GM19240 (cell line): ENCODE measurements around the gene NXPH4.

ENCODE experiments used
- DNase-seq: peaks from one replicate; pipeline ENCODE4 v3.0.0; 2011; ENCODE audit warnings: low spot score; ENCODE audit not compliant: insufficient read length

The NXPH4 gene

DNA sequence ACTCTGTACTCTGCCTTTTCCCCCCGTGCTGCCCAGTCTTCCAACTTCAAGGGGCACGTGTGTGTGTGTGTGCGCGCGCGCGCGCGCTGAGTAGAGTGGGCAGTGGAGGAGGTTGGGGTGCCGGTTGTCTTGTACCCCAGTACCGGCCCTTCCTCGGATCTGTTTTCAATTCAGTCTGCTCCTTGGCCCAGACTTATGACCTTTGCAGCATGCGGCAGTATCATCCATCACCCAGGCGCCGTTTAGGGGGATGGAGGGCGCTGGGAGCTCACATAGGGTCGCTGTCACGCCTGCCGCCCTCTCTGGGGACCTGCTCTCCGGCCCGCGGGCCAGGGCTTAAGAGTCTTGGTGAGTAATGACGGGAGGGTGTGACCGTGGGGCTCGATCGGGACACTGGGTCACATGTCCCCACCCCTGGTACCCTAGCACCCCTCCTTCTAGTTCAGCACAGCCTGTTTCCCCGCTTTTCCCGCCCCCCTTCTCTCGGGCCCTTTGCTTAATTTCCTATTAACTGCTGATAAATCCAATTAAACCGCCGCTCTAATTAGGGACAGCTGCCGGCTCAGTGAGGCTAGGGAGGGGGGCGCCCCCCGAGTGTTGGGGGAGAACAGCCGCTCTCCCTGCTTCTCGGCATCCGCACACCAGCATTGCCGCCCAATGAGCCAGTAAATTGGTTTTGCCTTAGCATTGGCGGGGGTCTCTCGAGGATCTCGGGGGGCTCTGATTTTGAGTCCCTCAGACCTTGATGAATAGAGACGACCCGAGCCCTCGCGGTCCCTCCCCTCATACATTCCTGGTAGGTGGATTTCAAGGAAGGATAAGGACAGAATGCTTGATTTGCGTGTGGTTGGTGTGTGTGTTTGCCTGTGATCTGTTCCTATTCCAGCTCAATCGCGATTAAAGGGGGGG lies 25.1 kb downstream of the NXPH4 start:
- no peak for DNase-seq

DNA sequence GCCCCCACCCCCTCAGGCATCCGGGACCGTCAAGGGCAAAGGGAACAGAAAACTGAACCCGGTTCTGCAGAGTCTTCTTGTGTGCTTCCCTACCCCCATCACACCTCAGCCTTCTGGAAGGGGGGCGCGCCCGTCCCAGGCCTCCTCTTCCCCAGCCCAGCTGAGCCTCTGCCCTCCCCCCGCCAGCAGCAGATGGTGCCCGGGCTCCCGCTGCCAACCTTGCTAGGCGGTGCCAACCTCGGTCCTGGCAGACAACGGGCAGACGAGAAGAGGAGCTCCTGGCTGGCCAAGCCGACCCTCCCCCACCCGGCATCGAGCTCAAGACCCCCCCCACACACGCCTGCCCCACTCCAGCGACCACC lies 25.7 kb downstream of the NXPH4 start:
- DNase-seq: no peak

DNA sequence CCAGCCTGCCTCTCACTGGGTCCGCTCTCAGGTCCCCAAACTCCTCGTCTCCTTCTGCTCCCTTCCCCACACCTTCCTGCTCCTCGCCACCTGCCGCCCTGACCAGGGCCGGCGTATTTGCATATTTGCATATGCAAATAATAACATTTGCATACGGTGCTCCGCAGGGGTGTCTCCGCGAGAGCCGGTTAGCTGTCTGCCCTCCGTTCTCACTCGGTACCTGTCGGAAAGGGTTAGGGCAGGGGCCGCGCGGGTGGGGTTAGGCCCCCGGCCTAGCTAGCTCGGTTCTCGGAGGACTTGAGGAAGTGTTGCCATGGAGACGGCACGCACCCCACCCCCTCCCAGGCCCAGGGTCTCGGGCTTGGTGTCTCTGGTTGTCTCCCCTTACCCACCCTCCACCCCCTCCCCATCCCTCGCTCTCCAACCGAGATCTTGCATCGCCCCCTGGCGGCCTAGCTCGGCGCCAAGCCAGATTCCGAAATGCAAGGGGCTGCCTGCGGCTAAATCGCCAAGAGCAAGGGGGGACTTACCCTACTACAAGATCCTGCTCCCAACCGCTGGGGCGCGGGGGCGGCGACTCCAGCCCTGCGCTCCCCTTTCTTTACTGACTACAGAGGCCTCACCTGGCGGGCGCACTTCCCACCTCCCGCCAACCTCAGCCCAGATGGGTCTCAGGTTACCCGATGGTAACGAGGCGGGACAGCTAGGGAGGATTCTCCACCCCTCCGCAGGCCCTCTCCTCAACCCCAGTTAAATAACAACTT lies 26.3 kb downstream of the NXPH4 start:
- peak; percentile 53 for DNase-seq

DNA sequence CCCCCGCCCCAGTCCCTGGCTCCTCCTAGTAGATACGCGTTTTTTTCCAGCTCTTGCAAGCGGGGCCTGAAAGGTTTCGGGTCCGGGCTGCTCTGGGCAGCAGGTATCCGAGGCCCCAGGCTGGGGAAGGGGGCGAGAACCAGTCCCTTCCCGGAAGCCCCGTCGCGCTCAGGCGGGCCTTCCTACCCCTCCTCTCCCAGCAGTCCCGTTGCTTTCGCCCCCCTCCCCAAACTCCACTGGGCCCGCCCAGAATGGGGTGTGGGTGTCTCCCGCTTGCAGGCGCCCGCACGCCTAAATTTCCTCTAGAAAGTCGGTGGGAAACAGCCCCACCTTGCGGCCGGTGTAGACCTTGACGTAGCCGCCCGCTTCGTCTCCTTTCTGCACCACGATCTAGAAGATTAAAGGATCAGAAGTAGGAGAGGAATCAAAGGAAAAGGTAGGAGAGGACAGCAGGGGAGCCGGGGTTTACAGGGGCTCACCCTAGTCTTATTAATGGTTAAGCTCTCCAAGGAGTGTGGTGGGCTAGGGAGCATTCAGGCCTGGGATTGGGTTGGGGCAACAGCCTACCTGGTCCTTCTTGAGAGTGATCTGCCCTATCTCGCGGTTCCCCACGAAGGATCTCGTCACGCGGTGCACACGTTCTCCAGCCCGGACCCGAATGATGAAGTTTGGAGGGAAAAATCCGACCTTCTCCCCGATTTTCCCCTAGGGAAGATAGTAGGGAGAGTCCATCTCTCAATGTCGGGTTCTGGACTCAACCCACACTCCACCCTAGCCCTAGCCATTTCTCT lies 27.1 kb downstream of the NXPH4 start:
- peak; percentile 55 for DNase-seq

DNA sequence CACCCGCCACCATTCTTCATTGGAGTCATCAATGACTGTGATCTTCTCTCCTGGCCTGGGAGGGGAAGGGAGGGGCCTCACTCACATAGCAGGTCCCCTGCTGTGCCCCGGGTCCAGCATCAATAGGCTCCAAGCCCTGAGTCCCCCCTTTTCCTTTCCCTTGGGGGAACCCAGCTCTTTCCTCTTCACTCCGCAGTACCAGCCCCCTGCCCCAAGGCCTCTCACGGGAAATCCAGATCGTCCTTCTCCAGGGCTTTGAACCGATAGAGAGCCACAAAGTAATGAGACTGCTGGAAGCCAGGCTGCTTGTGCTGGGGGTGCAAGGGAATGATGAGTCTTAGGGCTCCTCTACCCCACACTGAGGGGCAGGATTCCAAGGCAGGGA lies 27.7 kb downstream of the NXPH4 start:
- DNase-seq: no peak

DNA sequence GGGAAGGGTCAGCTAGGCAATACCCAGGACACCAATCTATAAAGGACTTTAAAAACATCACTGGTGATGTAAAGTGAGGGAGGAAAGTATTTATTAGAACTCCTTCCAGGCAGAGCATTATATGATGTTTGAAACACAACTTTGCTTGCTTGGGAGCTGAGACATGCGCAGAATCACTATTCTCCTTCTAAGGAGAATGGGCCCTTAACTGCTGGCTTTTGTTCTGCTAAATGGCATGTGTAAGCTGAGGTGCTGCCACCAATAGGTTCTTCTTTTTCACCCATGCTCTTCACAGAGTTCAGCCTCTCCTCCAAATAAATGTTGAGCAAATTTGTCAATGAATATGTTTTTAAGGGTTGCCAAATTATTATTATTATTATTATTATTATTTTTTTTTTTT lies 30.4 kb downstream of the NXPH4 start:
- no peak for DNase-seq

DNA sequence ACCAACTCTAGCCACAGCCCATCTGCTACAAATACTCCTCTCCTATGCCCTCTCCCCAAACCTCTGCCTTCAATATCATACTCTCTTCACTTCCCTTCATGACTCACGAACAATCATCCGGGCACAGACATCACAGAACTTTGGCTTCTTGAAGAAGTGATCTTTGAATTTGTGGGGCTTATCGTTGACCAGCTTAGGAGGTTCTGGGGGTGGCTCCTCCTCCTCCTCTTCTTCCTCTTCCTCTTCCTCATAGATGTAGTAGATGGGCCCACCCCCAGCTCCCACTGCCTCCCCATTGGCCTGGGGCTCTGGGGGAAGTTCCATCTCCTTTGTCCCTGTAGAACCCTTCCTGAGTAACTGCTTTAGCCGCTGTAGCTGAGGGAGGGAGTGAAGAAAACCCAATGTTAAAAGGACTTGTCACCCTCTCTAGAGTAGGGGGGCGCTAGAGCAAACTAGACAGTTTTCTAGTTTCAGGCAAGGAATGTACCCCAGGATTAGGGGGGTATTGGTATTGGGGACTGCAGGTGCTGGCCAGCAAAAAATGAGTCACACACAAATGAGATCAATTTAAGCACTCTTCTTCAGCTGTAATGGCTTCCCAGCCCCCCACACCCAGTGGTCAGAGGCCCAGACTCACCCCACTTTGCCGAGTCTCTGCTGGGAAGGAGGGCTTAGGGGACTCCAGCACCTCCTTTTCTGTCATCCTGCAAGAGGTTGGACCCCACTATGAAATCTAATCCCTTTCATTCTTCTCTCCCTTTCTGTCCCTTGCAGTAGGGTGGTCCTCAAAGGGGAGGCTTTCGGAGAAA lies 32.5 kb downstream of the NXPH4 start:
- no peak for DNase-seq

DNA sequence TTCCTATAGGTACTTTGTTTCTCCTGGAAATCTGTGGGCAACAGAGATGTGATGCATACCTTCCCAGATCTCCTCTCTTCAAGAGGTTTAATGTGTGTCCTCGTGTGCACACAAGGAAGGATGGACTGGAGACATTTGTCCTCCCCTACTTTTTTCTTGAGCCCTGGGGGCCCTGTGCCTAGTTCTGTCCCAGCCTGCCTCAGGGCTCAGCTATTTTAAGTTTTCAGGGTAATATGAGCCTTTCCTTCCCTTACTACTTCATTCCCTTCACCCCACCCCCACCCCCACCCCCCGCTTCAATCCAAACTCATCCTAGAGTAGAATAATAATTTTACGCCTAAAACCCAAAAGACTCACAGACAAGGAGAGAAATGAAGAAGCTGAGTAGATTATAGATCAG lies 33.9 kb downstream of the NXPH4 start:
- no peak for DNase-seq

DNA sequence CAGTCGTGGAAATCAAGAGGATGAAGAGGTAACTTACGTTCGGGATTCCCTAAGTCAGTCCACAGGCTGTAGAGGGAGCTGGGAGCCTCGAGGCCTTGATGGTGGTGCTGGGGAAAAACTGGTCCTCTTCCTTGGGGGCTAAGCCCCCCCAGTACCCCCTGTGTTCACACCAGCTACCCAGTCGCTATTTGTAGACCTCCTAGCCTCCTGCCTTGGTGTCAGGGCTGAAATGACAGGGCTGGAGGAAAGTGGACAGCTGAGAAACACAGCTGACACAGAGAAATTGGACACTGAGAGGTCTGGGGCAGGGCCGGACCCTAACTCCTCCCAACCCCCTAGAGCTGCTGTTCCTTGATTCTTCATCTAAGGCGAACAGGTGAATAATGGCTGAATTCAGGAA lies 34.4 kb downstream of the NXPH4 start, which contains the start of gene STAC3:
Gene STAC3 (minus strand): TSS at position 232 of the 400 bp plus-strand sequence. CDS start 1,551 bp downstream, outside the sequence.
- DNase-seq: no peak

DNA sequence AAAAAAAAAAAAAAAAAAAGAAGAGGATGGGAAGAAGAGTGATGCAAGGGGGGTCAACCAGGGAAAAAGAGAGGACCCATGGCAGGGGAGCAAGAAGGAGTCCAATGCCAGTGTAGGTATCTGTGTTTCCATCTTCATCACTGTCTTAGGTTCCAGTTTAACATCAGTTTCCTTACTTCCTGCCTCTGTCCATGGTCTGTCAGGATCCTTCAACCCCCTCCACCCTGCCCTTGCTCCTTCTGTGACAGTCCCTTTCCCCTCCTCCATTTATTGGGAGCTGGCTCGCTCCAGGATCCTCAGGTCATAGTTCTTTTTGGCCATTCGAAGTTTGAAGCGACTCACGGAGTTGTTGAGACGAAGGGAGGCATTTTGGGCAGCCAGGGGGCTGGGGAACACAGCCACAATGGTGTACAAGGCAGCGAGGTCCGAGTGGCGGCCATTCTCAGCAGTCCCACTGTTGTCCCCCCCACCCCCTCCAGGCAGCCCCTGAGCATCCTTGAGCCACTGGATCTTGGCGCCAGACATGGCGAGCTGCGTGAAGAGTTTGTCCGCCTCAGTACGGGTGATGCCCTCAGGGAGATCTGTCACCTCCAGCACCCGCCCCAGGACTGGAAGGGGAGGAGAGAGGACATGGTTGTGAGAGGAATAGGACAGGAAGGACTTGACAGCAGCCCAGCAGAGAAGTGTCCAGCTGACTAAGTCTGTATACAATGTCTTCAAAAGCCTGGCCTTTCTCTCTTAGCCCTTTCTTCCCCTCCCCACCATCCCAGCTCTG lies 38.1 kb downstream of the NXPH4 start:
- DNase-seq: no peak

DNA sequence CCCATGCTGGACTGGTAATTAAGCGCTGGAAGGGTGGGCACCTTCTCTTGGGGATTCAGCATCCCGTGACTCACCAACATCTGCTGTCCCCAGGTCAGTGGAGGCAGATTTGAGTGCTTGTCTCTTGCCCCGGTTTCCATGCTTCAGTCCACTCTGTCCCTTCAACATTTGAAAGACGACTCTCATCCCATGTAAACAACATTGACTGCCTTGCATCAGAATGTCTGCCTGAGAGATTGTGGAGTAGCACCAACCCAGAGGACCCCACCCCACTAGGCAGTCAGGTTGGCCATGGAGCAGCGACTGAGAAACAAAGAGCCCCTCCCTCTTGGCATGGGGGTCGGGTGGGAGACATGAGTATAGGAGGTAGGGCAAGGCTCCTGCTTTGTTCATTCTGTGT lies 39.3 kb downstream of the NXPH4 start:
- DNase-seq: no peak

DNA sequence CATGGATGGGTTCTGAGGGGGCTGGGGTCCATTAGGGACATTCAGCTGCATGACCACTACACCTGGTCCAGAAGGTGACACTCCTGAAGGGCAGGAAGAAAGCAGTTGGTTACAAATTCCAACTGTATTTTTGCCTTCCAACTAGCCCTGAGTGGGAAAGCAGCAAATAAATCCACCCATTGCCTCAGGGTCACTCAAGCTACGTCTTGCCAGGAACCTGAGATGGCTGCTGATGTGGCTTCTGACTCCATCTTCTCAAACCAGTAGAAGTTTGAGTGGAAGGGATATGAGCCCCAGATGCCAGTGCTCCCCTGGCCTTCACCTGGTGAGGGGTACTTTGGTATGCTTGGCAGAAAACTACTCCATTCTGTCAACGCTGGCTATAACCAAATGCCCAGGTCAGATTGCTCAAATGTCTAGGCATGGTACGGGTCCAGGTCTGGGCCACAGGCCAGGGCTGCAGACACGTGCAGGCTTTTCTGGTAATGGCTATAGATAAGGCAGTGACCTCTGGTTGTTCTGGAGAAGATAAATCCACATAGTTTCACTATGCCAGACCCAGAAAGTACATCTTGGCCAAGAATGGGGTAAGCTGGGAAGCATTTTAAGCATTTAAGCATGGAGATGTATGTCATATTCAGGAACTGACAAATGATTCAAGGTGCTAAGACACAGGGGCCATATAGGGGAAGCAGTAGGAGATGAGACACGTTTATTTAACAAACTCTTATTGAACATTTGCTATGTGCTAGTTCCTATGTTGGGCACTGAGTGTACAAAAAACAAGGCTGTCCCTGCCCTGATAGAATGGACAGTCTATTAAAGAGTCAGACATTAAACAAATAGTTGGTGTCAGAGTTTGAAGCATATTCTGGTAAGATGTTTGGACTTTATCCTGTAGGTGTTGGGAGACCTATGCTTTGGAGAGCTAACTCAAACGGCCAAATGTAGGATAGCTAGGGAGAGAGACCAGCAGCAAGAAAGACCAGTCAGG lies 42.7 kb downstream of the NXPH4 start:
- no peak for DNase-seq

DNA sequence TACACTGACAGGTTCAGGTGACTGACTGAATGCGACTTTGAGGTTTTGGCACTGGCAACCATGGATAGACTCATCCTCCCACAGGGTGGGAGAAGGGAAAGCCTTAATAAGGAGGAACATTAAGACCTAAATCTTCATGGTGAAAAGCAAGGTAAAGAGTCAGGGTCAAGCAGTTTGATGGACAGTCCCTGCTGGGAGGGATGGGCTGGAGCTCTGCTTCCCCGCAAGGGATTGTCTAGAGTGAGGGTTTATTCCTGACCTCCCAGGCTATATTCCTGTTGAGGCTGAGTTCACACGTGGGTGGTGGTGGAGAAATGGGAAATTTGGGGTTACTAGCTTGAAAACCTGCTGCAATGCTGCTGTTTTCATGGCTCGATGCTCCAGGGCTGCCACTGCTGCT lies 43.8 kb downstream of the NXPH4 start:
- no peak for DNase-seq

DNA sequence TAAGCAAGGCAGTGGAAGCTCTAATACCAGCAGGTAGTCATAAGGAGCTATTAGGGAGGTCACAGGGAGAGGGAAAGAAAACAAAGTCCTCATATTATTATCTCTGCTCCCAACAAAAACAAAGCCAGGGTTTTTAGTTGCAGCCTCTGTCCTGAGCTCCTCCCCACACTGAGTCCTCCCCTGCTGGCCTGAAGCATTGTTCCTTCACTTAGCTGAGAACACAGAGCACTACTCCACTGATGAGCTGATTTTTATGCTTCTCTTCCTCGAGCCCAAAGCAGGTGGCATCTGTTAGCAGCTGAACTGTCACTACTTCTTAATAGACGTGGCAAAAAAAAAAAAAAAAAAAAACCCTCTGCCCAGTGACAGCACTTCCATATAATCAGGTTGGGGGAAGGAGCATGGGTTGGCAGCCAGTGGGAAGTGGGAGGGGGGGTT lies 44.9 kb downstream of the NXPH4 start:
- DNase-seq: no peak

DNA sequence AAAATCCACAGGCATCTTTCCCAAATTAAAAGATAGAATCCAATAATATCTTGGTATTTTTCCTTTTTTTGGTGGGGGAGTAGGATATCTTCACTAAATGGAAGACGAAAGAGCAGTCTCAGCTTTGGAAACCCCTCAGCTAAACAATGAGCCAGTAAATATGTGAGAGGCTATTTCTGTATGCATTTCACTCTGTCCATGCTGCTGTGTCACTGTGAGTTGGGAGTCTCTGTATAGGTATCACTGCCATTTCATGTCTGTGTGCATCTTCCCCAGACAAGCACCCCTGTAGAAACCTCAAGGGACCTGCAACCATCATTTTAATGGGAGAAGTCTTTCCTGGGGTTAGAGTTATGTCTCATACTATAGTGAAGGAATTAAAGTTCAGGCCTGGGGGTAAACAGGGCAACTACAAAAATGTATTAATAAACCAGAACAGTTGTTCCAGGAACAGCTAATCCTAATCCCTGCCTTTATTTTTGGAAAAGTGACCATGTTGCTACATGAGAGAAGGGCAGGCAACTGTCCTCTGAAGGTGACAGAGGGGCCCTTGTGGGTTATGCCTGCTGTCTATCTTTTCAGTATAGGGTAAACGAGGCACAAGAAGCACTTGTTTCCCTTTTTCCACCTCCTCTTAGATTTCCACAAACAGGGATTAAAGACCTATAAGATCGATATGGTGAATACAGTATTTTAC lies 45.7 kb downstream of the NXPH4 start:
- DNase-seq: no peak

DNA sequence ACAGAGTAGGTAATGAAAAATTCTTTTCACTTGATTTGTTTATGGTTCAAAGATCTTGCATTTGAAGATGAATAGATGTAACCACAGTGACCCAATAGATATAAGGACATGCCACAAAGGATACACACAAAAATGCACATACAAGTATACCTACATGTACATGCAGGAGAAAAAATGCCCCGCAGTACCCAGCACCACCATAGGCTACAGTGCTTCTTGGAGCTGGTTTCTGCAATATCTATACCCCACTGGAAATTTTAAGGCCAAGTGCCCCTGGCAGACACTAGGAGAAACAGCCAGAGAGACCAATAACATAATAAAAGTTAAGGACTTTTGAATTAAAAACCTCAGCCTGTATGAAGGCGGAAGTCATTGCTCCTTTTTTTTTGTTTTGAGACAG lies 46.5 kb downstream of the NXPH4 start:
- DNase-seq: no peak

DNA sequence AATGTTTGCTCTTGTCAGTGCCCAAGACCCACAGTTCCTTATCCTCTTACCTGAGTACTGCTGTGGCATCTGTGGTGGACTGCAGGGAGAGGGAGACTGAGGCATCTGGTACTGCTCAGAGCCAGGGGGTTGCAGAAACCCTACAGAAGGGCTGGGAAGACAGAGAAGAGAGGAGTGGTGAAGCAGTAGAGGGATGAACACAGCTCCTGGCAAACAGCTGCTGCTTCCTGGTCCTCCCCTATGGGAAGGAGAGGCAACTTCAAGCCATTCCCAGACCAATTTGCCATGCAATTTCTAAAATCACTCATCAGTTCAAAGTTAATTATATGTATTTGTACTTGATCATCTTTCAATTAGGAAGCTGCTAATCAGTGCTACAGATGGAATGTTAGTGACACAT lies 50.1 kb downstream of the NXPH4 start:
- no peak for DNase-seq

DNA sequence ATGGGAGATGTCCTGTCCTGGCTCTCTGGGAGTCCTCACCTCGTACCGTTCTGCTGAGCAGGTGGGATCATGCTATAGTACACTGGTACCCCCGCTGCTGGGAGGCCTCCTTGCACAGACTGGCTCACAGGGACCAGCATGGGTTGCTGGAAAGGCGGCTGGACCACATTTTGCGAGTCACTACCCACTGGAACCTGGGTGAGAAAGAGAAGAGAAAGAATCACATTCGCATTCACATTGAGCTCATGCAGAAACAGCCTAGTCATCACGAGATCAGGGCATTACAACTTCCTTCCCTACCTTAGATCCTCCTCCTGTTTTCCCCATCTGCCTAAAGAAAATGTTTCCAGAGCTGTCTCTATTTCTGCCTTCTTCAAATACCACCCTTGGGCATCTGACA lies 51.7 kb downstream of the NXPH4 start:
- DNase-seq: no peak
